Kidney (tissue), 22 donors: ENCODE results near the gene ASTL. TPM values are rescaled to one million over a fixed set of nuclear protein-coding genes. Genes with fewer than 3 reads are reported as not detected.
A peak's percentile ranks its signal among the peaks of the same experiment; 100 is the strongest.

Experiments
- DNase-seq, 5 donors: peaks; one replicate each; pipeline ENCODE4 v3.0.0-alpha.2; 2013 to 2020
- FAIRE-seq: peaks from 2 replicates; lab custom pipeline; 2012; peaks lifted over from hg19 to GRCh38; lab: Jason Lieb, UNC
- H3K27ac ChIP-seq, 2 donors: one replicate each; pipeline ENCODE4 v1.7.0; 2013; ENCODE audit warnings: low read depth in 2 of 2, low read length in 2 of 2, inconsistent platforms in 1 of 2
- H3K27me3 ChIP-seq: one replicate; pipeline ENCODE4 v1.7.1; 2013; ENCODE audit warnings: low read length, inconsistent platforms; ENCODE audit not compliant: control insufficient read depth, insufficient read depth
- H3K36me3 ChIP-seq, 3 donors: one replicate each; pipeline versions ENCODE4 v1.7.0 to v1.7.1; 2013; ENCODE audit warnings: low read length in 3 of 3, control low read depth in 1 of 3, inconsistent platforms in 1 of 3; ENCODE audit not compliant: insufficient read depth in 3 of 3, control insufficient read depth in 2 of 3
- H3K4me1 ChIP-seq, 3 donors: one replicate each; pipeline versions ENCODE4 v1.7.0 to v1.7.1; 2013; ENCODE audit warnings: low read length in 3 of 3, inconsistent platforms in 1 of 3, low read depth in 1 of 3; ENCODE audit not compliant: control insufficient read depth in 2 of 3, insufficient read depth in 2 of 3
- H3K4me3 ChIP-seq, 3 donors: one replicate each; pipeline versions ENCODE4 v1.7.0 to v1.8.1; 2013; ENCODE audit warnings: low read length in 3 of 3, control low read depth in 1 of 3, inconsistent platforms in 1 of 3
- H3K9ac ChIP-seq, 3 donors: one replicate each; pipeline versions ENCODE4 v1.7.0 to v1.7.1; 2013; ENCODE audit warnings: low read length in 3 of 3, control low read depth in 1 of 3, inconsistent platforms in 1 of 3
- H3K9me3 ChIP-seq, 3 donors: one replicate each; pipeline versions ENCODE4 v1.7.0 to v1.7.1; 2013; ENCODE audit warnings: low read length in 3 of 3, control low read depth in 1 of 3, inconsistent platforms in 1 of 3; ENCODE audit not compliant: control insufficient read depth in 2 of 3, insufficient read depth in 1 of 3
- intact Hi-C: fragments of 100-400 bp; cut with DNase I; formaldehyde crosslinking; loops from one replicate; pipeline ENCODE4 v1.11.1; 2022
- long read RNA-seq, 10 donors: library from polyadenylated mRNA in 1 of 10; unstranded in 1 of 10; transcript quantifications; one replicate each; pipeline ENCODE4 v2.0.0 and lab custom pipeline, GENCODE V29; 2021 to 2026
- polyA plus RNA-seq: library from polyadenylated mRNA; stranded (reverse); fragments of 350-450 nt; fragmentation: Illumina TruSeq; extraction: RNeasy Lipid Tissue Mini Kit (QIAGEN cat#74804); gene quantifications from one replicate; pipeline ENCODE4 v1.2.3, GENCODE V29; 2014; ENCODE audit warnings: low read depth, low replicate concordance; ENCODE audit not compliant: insufficient read depth
- total RNA-seq: library from RNA; stranded (reverse); fragmentation: NEBNext Ultra II Directional; extraction: Animal tissue kit (Norgen Biotek cat#: 25700); gene quantifications from one replicate; pipeline ENCODE4 v1.2.1, GENCODE V29; 2021
- TF ChIP-seq, protein P1 (sequence below): IDR thresholded peaks from 3 replicates; pipeline ENCODE4 v1.5.1; 2012; ENCODE audit warnings: mild to moderate bottlenecking, moderate library complexity, borderline replicate concordance; ENCODE audit not compliant: insufficient read depth; ENCODE audit errors: extremely low read depth
- donor health status: control.
- donor health status: control.
- donor health status: control.
- donor health status: control.
- donor health status: control.
- donor health status: DM: yes; HTN: yes; CAD: no.
- donor health status: Normal renal cell carcinoma (clear cell type).

Gene ASTL
- total RNA-seq (not detected), polyA plus RNA-seq (not detected)
- long read RNA-seq, donor 1 = 0 reads
- long read RNA-seq, donor 2 = 0 reads
- long read RNA-seq, donor 3 = 0 reads
- long read RNA-seq, donor 4 = 0 reads
- long read RNA-seq, donor 5 = 0 reads
- long read RNA-seq, donor 6 = 0 reads
- long read RNA-seq, donor 7, partial matches to known transcripts = 0 of 1 reads
- long read RNA-seq, donor 7, other reads (novel, unspliced or antisense) = 1 of 1 reads
- long read RNA-seq, donor 8 = 0 reads
- long read RNA-seq, donor 9 = 0 reads
- long read RNA-seq, donor 10 = 0 reads

DNA sequence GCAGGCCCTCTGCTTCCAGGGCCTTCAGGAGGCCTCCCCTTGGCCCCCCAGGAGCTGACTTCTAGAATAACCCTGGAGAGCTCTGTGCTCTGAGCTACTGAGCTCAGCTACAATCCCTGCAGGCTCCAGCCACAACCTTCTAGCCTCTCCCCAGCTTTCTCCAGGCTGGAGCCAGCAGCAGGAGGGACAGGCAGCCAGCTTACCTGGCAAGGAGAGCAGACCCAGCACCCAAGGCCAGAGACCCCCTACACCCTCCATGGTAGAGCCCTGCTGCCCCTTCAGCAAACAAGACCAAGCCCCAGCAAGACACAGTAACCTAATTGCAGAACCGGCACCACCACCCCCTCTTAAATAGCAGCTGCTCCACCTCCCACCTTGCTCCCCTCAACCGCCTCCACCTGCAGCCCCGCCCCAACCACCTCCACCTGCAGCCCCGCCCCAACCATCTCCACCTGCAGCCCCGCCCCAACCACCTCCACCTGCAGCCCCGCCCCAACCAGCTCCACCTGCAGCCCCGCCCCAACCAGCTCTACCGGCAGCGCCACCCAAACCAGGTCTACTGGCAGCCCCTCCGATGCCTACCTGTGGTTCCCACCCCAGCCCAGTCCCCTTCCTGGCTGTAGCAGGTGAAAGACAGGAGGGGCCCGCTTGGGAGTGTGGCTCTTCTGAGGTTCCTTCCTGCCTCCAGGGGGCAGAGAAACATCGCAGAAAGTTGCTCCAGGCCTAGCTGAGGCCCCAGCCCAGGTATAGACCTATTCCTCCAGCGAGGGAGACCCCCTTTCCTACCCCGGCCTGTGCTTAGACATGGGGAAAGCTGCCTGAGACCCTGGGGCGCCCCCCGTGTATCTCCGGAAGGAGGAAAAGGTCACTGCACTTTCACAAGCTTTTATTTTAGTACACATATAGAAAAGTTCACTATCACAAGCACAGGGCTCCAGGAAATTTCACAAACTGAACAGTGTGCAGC lies at the start of gene ASTL:
TSS of gene ASTL (minus strand) at position 324 of the 967 bp plus-strand sequence. CDS start at position 258, 66 bp downstream.
- Histone ChIP-seq H3K36me3 (no peaks in the 10 kb centered on the region), H3K9ac (no peak within 1 kb of the TSS), H3K27me3 (no peaks in the 10 kb centered on the region), H3K27ac (no peak within 1 kb of the TSS), H3K4me3 (no peak within 1 kb of the TSS), H3K4me1 (no peaks in the 10 kb centered on the region), H3K9me3 (no peaks in the 10 kb centered on the region)
- DNase-seq (peak; percentile 76 to 88 (median 84)), FAIRE-seq (no peak)
- intact Hi-C loops = no loop called here
- TF ChIP-seq, protein P1, sequence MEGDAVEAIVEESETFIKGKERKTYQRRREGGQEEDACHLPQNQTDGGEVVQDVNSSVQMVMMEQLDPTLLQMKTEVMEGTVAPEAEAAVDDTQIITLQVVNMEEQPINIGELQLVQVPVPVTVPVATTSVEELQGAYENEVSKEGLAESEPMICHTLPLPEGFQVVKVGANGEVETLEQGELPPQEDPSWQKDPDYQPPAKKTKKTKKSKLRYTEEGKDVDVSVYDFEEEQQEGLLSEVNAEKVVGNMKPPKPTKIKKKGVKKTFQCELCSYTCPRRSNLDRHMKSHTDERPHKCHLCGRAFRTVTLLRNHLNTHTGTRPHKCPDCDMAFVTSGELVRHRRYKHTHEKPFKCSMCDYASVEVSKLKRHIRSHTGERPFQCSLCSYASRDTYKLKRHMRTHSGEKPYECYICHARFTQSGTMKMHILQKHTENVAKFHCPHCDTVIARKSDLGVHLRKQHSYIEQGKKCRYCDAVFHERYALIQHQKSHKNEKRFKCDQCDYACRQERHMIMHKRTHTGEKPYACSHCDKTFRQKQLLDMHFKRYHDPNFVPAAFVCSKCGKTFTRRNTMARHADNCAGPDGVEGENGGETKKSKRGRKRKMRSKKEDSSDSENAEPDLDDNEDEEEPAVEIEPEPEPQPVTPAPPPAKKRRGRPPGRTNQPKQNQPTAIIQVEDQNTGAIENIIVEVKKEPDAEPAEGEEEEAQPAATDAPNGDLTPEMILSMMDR = no peak

DNA sequence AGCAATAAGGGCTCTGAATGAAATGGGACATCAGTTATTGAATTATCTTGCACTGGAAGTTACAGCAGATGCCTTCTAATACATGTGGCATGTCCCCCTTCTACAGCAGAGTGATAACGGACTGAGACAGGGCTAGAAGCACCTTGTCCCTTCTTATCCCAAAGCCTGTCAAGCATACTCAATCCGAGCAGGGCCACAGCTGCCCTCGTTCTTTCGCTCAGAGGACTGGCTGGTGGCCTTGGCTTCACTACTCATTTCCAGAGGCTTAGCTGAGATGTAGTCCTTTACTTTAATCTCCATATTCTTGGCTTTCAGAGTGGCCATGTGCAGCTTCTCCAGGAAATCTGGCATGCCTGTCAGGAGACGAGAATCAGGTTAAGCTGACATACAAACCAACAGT lies 48.3 kb upstream of the ASTL start:
- no peak overlapping the region for H3K27ac ChIP-seq
- H3K36me3 ChIP-seq = peaks cover 8 to 47% (median 31%) of the 10 kb centered on the region in 3 donors
- DNase-seq (no peak), FAIRE-seq (no peak)
- intact Hi-C loops = no loop called here
- H3K9me3 ChIP-seq = no peaks in the 10 kb centered on the region
- TF ChIP-seq, protein P1 = no peak
- no peaks in the 10 kb centered on the region for H3K4me1 ChIP-seq
- H3K27me3 ChIP-seq = no peaks in the 10 kb centered on the region
- H3K4me3 ChIP-seq = no peak overlapping the region
- H3K9ac ChIP-seq = no peak overlapping the region

DNA sequence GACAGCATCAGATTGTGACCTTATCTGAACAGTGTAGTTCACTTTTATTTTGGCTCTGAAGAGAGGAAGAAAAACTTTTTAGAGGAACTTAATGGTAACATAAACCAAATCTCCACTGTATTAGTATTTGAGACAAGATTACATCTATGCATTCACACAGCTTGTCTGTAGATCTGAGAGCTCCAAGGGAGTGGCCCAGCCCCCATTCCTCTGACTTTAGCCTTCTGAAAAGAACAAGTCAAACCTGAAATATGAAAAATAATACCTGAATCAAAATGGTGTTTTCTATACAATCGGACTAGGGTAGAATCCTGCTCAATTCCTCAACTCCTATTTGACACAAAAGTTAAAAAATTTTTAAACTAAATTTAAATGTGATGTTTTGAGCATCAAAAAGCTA lies 47.2 kb upstream of the ASTL start:
- Histone ChIP-seq H3K4me1 (no peaks in the 10 kb centered on the region), H3K9me3 (no peaks in the 10 kb centered on the region), H3K9ac (no peak overlapping the region), H3K36me3 (peaks cover 5 to 37% (median 27%) of the 10 kb centered on the region in 3 donors), H3K4me3 (no peak overlapping the region), H3K27me3 (no peaks in the 10 kb centered on the region), H3K27ac (no peak overlapping the region)
- TF ChIP-seq, protein P1 = no peak
- intact Hi-C loops = no loop called here
- DNase-seq (no peak), FAIRE-seq (no peak)
